ENCODE results near the gene FARP2. TPM values are rescaled to one million over a fixed set of nuclear protein-coding genes. Genes with fewer than 3 reads are reported as not detected.
"Not testable (repeated sequence)": the region's sequence is repeated elsewhere in the genome, so short reads cannot be mapped to it uniquely, and the experiment has no call there.

The FARP2 gene
- total RNA-seq, 1 donor from 2014 or later, result 67.7 TPM

GRCh38 chr2:241505086-241505780, 149.1 kb downstream of the FARP2 start:
- Mint-ChIP-seq H3K27me3 (ENCODE audit: unreplicated experiment) (peaks cover 8% of the 10 kb centered on the region), H3K9me3 (ENCODE audit: unreplicated experiment) (peaks cover 16% of the 10 kb centered on the region), H3K4me3 (ENCODE audit: unreplicated experiment) (peak overlapping the region; percentile 63), H3K36me3 (ENCODE audit: unreplicated experiment) (no peaks in the 10 kb centered on the region), H3K4me1 (ENCODE audit: low read depth, unreplicated experiment) (peaks cover 21% of the 10 kb centered on the region), H3K27ac (ENCODE audit: unreplicated experiment) (peak overlapping the region; percentile 86)
- no peak for DNase-seq
- no peak for TF ChIP-seq CTCF (IDR thresholded peaks at IDR 0.05; ENCODE audit: partially characterized antibody, unreplicated experiment)

GRCh38 chr2:241505781-241506201, 149.7 kb downstream of the FARP2 start:
- H3K4me1 Mint-ChIP-seq (ENCODE audit: low read depth, unreplicated experiment), result peaks cover 18% of the 10 kb centered on the region
- no peak for TF ChIP-seq CTCF (IDR thresholded peaks at IDR 0.05; ENCODE audit: partially characterized antibody, unreplicated experiment)
- peak overlapping the region; percentile 86 for H3K27ac Mint-ChIP-seq (ENCODE audit: unreplicated experiment)
- DNase-seq, result no peak
- H3K4me3 Mint-ChIP-seq (ENCODE audit: unreplicated experiment), result peak overlapping the region; percentile 63
- H3K36me3 Mint-ChIP-seq (ENCODE audit: unreplicated experiment), result no peaks in the 10 kb centered on the region
- peaks cover 8% of the 10 kb centered on the region for H3K27me3 Mint-ChIP-seq (ENCODE audit: unreplicated experiment)
- peaks cover 17% of the 10 kb centered on the region for H3K9me3 Mint-ChIP-seq (ENCODE audit: unreplicated experiment)

GRCh38 chr2:241506317-241506716, 150.2 kb downstream of the FARP2 start:
- Mint-ChIP-seq H3K4me1 (ENCODE audit: low read depth, unreplicated experiment) (peaks cover 18% of the 10 kb centered on the region), H3K4me3 (ENCODE audit: unreplicated experiment) (peak overlapping the region; percentile 95), H3K9me3 (ENCODE audit: unreplicated experiment) (peaks cover 17% of the 10 kb centered on the region)
- not testable (repeated sequence) for H3K27ac Mint-ChIP-seq (ENCODE audit: unreplicated experiment); DNase-seq; H3K36me3 Mint-ChIP-seq (ENCODE audit: unreplicated experiment); H3K27me3 Mint-ChIP-seq (ENCODE audit: unreplicated experiment)

- Mint-ChIP-seq H3K9me3 (ENCODE audit: unreplicated experiment) (peaks cover 17% of the 10 kb centered on the region), H3K4me3 (ENCODE audit: unreplicated experiment) (peak overlapping the region; percentile 95), H3K36me3 (ENCODE audit: unreplicated experiment) (no peaks in the 10 kb centered on the region), H3K4me1 (ENCODE audit: low read depth, unreplicated experiment) (peaks cover 18% of the 10 kb centered on the region), H3K27ac (ENCODE audit: unreplicated experiment) (peak overlapping the region; percentile 85), H3K27me3 (ENCODE audit: unreplicated experiment) (peaks cover 8% of the 10 kb centered on the region)
- no peak for DNase-seq
- TF ChIP-seq CTCF (IDR thresholded peaks at IDR 0.05; ENCODE audit: partially characterized antibody, unreplicated experiment), result no peak
Measured at GRCh38 chr2:241506793-241507429, 150.8 kb downstream of the FARP2 start.

- TF ChIP-seq CTCF (IDR thresholded peaks at IDR 0.05; ENCODE audit: partially characterized antibody, unreplicated experiment), result peak; percentile 34
- peak; percentile 71 for DNase-seq
- peaks cover 18% of the 10 kb centered on the region for H3K4me1 Mint-ChIP-seq (ENCODE audit: low read depth, unreplicated experiment)
- H3K36me3 Mint-ChIP-seq (ENCODE audit: unreplicated experiment), result no peaks in the 10 kb centered on the region
- peaks cover 17% of the 10 kb centered on the region for H3K9me3 Mint-ChIP-seq (ENCODE audit: unreplicated experiment)
- H3K27me3 Mint-ChIP-seq (ENCODE audit: unreplicated experiment), result peaks cover 8% of the 10 kb centered on the region
- peak overlapping the region; percentile 95 for H3K4me3 Mint-ChIP-seq (ENCODE audit: unreplicated experiment)
- H3K27ac Mint-ChIP-seq (ENCODE audit: unreplicated experiment), result peak overlapping the region; percentile 85
Measured at GRCh38 chr2:241507430-241508239, 151.6 kb downstream of the FARP2 start.
